SH-SY5Y (cell line): Measurements from ENCODE around the gene GPC5.

Experiments
- GATA2 ChIP-seq: IDR thresholded peaks from 2 replicates; pipeline ENCODE4 v1.6.1; 2011; ENCODE audit warnings: mild to moderate bottlenecking, low read depth, low read length
- GATA3 ChIP-seq: IDR thresholded peaks from 2 replicates; pipeline ENCODE4 v1.6.1; 2011; ENCODE audit warnings: low read depth, mild to moderate bottlenecking, low read length, moderate library complexity

DNA sequence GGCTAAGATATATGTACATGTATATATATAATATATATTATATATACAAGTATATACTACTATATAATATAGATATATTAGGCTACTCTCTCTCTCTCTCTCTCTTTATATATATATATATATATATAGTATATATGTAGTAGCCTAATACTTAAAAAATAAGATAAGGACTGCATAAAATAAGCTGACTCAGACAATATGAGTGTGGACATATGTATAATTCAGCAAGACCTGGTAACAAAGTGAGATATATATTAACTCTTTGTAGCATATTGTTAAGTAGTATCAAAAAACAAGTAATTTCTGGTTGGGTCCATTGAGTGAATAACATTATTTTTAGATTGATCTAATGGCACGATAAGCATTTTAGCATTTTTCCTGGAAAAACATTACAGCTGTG lies 509.0 kb downstream of the GPC5 start:
- TF ChIP-seq GATA2 = no peak
- no peak for TF ChIP-seq GATA3
